Prostate gland (tissue), 2 donors: Measurements from ENCODE around the gene CYP2F1. TPM values are rescaled to one million over a fixed set of nuclear protein-coding genes. Genes with fewer than 3 reads are reported as not detected.

Source experiments
- DNase-seq: peaks from one replicate; pipeline ENCODE4 v3.0.0-alpha.2; 2019; ENCODE audit warnings: low spot score
- H3K27ac ChIP-seq, 2 donors: fragments of 200-600 bp; sonication (generic); 2 replicates each; pipeline ENCODE4 v1.5.1; 2017 to 2019
- H3K27me3 ChIP-seq: fragments of 200-600 bp; sonication (generic); replicated peaks from 2 replicates; pipeline ENCODE4 v1.5.1; 2019; ENCODE audit not compliant: insufficient read depth
- H3K36me3 ChIP-seq, 2 donors: fragments of 200-600 bp; sonication (generic); 1 replicate in 1 of 2; 2 replicates in 1 of 2; pipeline versions ENCODE4 v1.5.1 to v1.8.1; 2017 to 2019
- H3K4me1 ChIP-seq: fragments of 200-600 bp; sonication (generic); replicated peaks from 2 replicates; pipeline ENCODE4 v1.5.1; 2019
- H3K4me3 ChIP-seq, 2 donors: fragments of 200-600 bp; sonication (generic); 2 replicates each; pipeline ENCODE4 v1.5.1; 2017 to 2019
- H3K9me3 ChIP-seq: fragments of 200-600 bp; sonication (generic); 2 replicates; pipeline ENCODE4 v1.5.1; 2017
- CTCF ChIP-seq, 4 experiments: fragments of 200-600 bp in 2 of 4; fragments of 450-650 bp in 2 of 4; sonication (generic) in 2 of 4; IDR thresholded peaks; 1 replicate in 3 of 4; 2 replicates in 1 of 4; pipeline ENCODE4 v1.5.1; 2016 to 2019; ENCODE audit warnings: antibody characterized with exemption in 4 of 4, mild to moderate bottlenecking in 2 of 4, moderate library complexity in 2 of 4
- POLR2A ChIP-seq: fragments of 450-650 bp; IDR thresholded peaks from one replicate; pipeline ENCODE4 v1.6.1; 2016; ENCODE audit warnings: antibody characterized with exemption, mild to moderate bottlenecking
- POLR2AphosphoS5 ChIP-seq: sonication (generic); formaldehyde crosslinking; IDR thresholded peaks from one replicate; pipeline ENCODE4 v1.6.1; 2017; ENCODE audit warnings: antibody characterized with exemption
- WGBS: methylation state at CpG from one replicate; pipeline ENCODE4 v1.1.5; 2018; 5-methylcytosine and 5-hydroxymethylcytosine counted together
- intact Hi-C: fragments of 100-400 bp; cut with DNase I; formaldehyde crosslinking; loops from one replicate; pipeline ENCODE4 v1.14.2; 2022
- total RNA-seq, 2 donors: library from RNA; depleted of rRNA; stranded (reverse); fragments of >200 nt; gene quantifications; one replicate each; pipeline ENCODE4 v1.1.0, GENCODE V29; 2016

The CYP2F1 gene
- total RNA-seq: 1 to 10 TPM in 1 of 2 donors, not detected in 1; 7.3 TPM

GRCh38 chr19:41114132-41114531 is at the start of gene CYP2F1:
Gene CYP2F1, plus strand, starts transcription at chr19:41114432. Its CDS starts 1,757 bp downstream, at chr19:41116189.
- 55% methylated on average over 7 of the region's 7 CpGs for WGBS
- no peaks in the 10 kb centered on the region for H3K27me3 ChIP-seq
- intact Hi-C loops: no loop called here

GRCh38 chr19:41064974-41065569 is 49.2 kb upstream of the CYP2F1 start:
- H3K27ac ChIP-seq: no peak overlapping the region
- no peak for TF ChIP-seq POLR2A
- no peak for TF ChIP-seq CTCF (IDR thresholded peaks at IDR 0.05)
- no peak for TF ChIP-seq POLR2AphosphoS5
- no peak overlapping the region for H3K4me3 ChIP-seq
- H3K36me3 ChIP-seq: no peaks in the 10 kb centered on the region
- WGBS: 60% methylated on average over 7 of the region's 7 CpGs
- H3K9me3 ChIP-seq: no peaks in the 10 kb centered on the region
- H3K4me1 ChIP-seq: no peaks in the 10 kb centered on the region
- no peaks in the 10 kb centered on the region for H3K27me3 ChIP-seq
- no peak for DNase-seq
- intact Hi-C loops: no loop called here

More at GRCh38 chr19:41114132-41114531, at the start of gene CYP2F1:
- Histone ChIP-seq H3K27ac (no peak within 1 kb of the TSS), H3K4me3 (no peak within 1 kb of the TSS), H3K36me3 (no peaks in the 10 kb centered on the region), H3K9me3 (no peaks in the 10 kb centered on the region), H3K4me1 (no peaks in the 10 kb centered on the region)
- no peak for DNase-seq
- TF ChIP-seq POLR2AphosphoS5: no peak
- TF ChIP-seq CTCF (IDR thresholded peaks at IDR 0.05): no peak
- no peak for TF ChIP-seq POLR2A

GRCh38 chr19:41076286-41076685 is 37.9 kb upstream of the CYP2F1 start:
- Histone ChIP-seq H3K9me3 (no peaks in the 10 kb centered on the region), H3K4me1 (no peaks in the 10 kb centered on the region), H3K27me3 (no peaks in the 10 kb centered on the region), H3K36me3 (no peaks in the 10 kb centered on the region), H3K4me3 (no peak overlapping the region), H3K27ac (no peak overlapping the region)
- 76% methylated on average over 3 of the region's 3 CpGs for WGBS
- intact Hi-C loops: no loop called here
- no peak for DNase-seq
- TF ChIP-seq POLR2AphosphoS5 (no peak), CTCF (IDR thresholded peaks at IDR 0.05) (no peak), POLR2A (no peak)

GRCh38 chr19:41083516-41083915 is 30.7 kb upstream of the CYP2F1 start:
- TF ChIP-seq POLR2A (no peak), CTCF (IDR thresholded peaks at IDR 0.05) (no peak), POLR2AphosphoS5 (no peak)
- DNase-seq: no peak

GRCh38 chr19:41085748-41086415 is 28.4 kb upstream of the CYP2F1 start:
- Histone ChIP-seq H3K9me3 (no peaks in the 10 kb centered on the region), H3K4me1 (no peaks in the 10 kb centered on the region), H3K36me3 (no peaks in the 10 kb centered on the region), H3K27me3 (peaks cover 12% of the 10 kb centered on the region), H3K27ac (no peak overlapping the region), H3K4me3 (no peak overlapping the region)
- no peak for DNase-seq
- TF ChIP-seq CTCF (IDR thresholded peaks at IDR 0.05) (no peak), POLR2A (no peak), POLR2AphosphoS5 (no peak)
- WGBS: 53% methylated on average over 1 of the region's 1 CpG
- intact Hi-C loops: no loop called here

More at GRCh38 chr19:41083516-41083915, 30.7 kb upstream of the CYP2F1 start:
- WGBS: 54% methylated on average over 2 of the region's 2 CpGs
- no peaks in the 10 kb centered on the region for H3K9me3 ChIP-seq
- H3K4me3 ChIP-seq: no peak overlapping the region
- intact Hi-C loops: no loop called here
- peaks cover 7% of the 10 kb centered on the region for H3K27me3 ChIP-seq
- H3K36me3 ChIP-seq: no peaks in the 10 kb centered on the region
- H3K4me1 ChIP-seq: no peaks in the 10 kb centered on the region
- no peak overlapping the region for H3K27ac ChIP-seq
